Endothelial cell of umbilical vein (primary cell): ENCODE results near the gene SCAMP5. TPM values are rescaled to one million over a fixed set of nuclear protein-coding genes. Genes with fewer than 3 reads are reported as not detected.

Source experiments
- BruUV-seq: library from RNA; stranded (reverse); fragments of 400-500 nt; replicated peaks from 2 replicates; lab custom pipeline; 2021; lab: Mats Ljungman, UMichigan
- CTCF ChIA-PET: fragments of 300-600, 350-600 bp; sonication (Branson Sonifier 250); formaldehyde crosslinking; loops from one replicate; lab custom pipeline; 2021; ENCODE audit warnings: antibody characterized with exemption, inconsistent platforms; lab: Charles Lee
- POLR2A ChIA-PET: fragments of 300-600, 350-600 bp; sonication (Branson Sonifier 250); formaldehyde crosslinking; loops from one replicate; lab custom pipeline; 2021; ENCODE audit warnings: antibody characterized with exemption, inconsistent platforms; lab: Charles Lee
- DNase-seq: peaks from one replicate; pipeline ENCODE4 v3.0.0-alpha.2; 2011; ENCODE audit warnings: low read depth, low spot score
- FAIRE-seq: peaks from 2 replicates; lab custom pipeline; 2011; peaks lifted over from hg19 to GRCh38; lab: Jason Lieb, UNC
- H2AFZ ChIP-seq: 2 replicates; pipeline ENCODE4 v1.6.0; 2012; ENCODE audit warnings: low read depth, low read length, control low read depth, inconsistent platforms
- H3K27ac ChIP-seq: 2 replicates; pipeline ENCODE4 v1.5.1; 2011; ENCODE audit warnings: low read depth, mild to moderate bottlenecking, control low read depth, low read length, moderate library complexity; ENCODE audit not compliant: insufficient read depth
- H3K27me3 ChIP-seq, 2 experiments: 2 replicates each; pipeline versions ENCODE4 v1.6.0 to v1.6.1; 2011; ENCODE audit warnings: low read length in 2 of 2, mixed read lengths in 1 of 2; ENCODE audit not compliant: control insufficient read depth in 2 of 2, insufficient read depth in 2 of 2
- H3K36me3 ChIP-seq, 2 experiments: 2 replicates in 1 of 2; 3 replicates in 1 of 2; pipeline ENCODE4 v1.5.1; 2011; ENCODE audit warnings: low read length in 2 of 2, mild to moderate bottlenecking in 1 of 2, moderate library complexity in 1 of 2; ENCODE audit not compliant: control insufficient read depth in 2 of 2, insufficient read depth in 2 of 2; ENCODE audit errors: extremely low read depth in 1 of 2
- H3K4me1 ChIP-seq: 3 replicates; pipeline ENCODE4 v1.5.1; 2011; ENCODE audit warnings: mild to moderate bottlenecking, low read length; ENCODE audit not compliant: control insufficient read depth, insufficient read depth; ENCODE audit errors: extremely low read depth
- H3K4me2 ChIP-seq: 2 replicates; pipeline ENCODE4 v1.6.1; 2011; ENCODE audit warnings: low read length, control low read depth, mixed read lengths; ENCODE audit not compliant: insufficient read depth
- H3K4me3 ChIP-seq, 3 experiments: fragments of 200-600 bp in 1 of 3; sonication (generic), shearing (Covaris generic) in 1 of 3; replicated peaks in 1 of 3; 2 replicates each; pipeline ENCODE4 v1.5.1; 2011 to 2016; ENCODE audit warnings: control low read depth in 3 of 3, low read length in 3 of 3, mild to moderate bottlenecking in 2 of 3, inconsistent platforms in 1 of 3, low read depth in 1 of 3, moderate library complexity in 1 of 3; ENCODE audit not compliant: insufficient read depth in 1 of 3
- H3K79me2 ChIP-seq: 2 replicates; pipeline ENCODE4 v1.6.0; 2012; ENCODE audit warnings: low read length, inconsistent platforms; ENCODE audit not compliant: control insufficient read depth, insufficient read depth
- H3K9ac ChIP-seq: replicated peaks from 2 replicates; pipeline ENCODE3; 2011; ENCODE audit warnings: low read length, control low read depth; ENCODE audit not compliant: insufficient read depth; ENCODE audit errors: extremely low read depth
- H3K9me1 ChIP-seq: replicated peaks from 3 replicates; pipeline ENCODE4 v1.6.0; 2011; ENCODE audit warnings: mild to moderate bottlenecking, low read length; ENCODE audit not compliant: control insufficient read depth, insufficient read depth; ENCODE audit errors: extremely low read depth
- H3K9me3 ChIP-seq: replicated peaks from 2 replicates; pipeline ENCODE4 v1.5.1; 2012; ENCODE audit warnings: low read length, inconsistent platforms; ENCODE audit not compliant: control insufficient read depth, insufficient read depth
- H4K20me1 ChIP-seq: replicated peaks from 2 replicates; pipeline ENCODE3; 2011; ENCODE audit warnings: mild to moderate bottlenecking, low read length; ENCODE audit not compliant: control insufficient read depth, insufficient read depth; ENCODE audit errors: extremely low read depth
- EZH2 ChIP-seq: IDR thresholded peaks from 2 replicates; pipeline ENCODE4 v1.6.1; 2012; ENCODE audit warnings: borderline replicate concordance, low read depth, mild to moderate bottlenecking, moderate library complexity, low read length, inconsistent platforms; ENCODE audit not compliant: severe bottlenecking
- FOS ChIP-seq: IDR thresholded peaks from 2 replicates; pipeline ENCODE4 v1.6.1; 2011; ENCODE audit warnings: mild to moderate bottlenecking, low read length, moderate library complexity, borderline replicate concordance; ENCODE audit not compliant: insufficient read depth
- GATA2 ChIP-seq: IDR thresholded peaks from 2 replicates; pipeline ENCODE4 v1.7.0; 2011; ENCODE audit warnings: low read depth, mild to moderate bottlenecking, moderate library complexity, mixed read lengths, low read length; ENCODE audit not compliant: insufficient read length, insufficient read depth
- JUN ChIP-seq: IDR thresholded peaks from 2 replicates; pipeline ENCODE4 v1.6.1; 2011; ENCODE audit warnings: borderline replicate concordance, low read depth; ENCODE audit not compliant: insufficient read length, insufficient read depth
- MYC ChIP-seq: IDR thresholded peaks from one replicate; pipeline ENCODE4 v1.6.1; 2011; ENCODE audit warnings: mild to moderate bottlenecking, low read depth, low read length
- POLR2A ChIP-seq: IDR thresholded peaks from 2 replicates; pipeline ENCODE4 v1.6.1; 2012; ENCODE audit warnings: low read depth, mild to moderate bottlenecking, control low read depth, low read length
- POLR2AphosphoS5 ChIP-seq: IDR thresholded peaks from 2 replicates; pipeline ENCODE4 v1.6.1; 2012; ENCODE audit warnings: low read depth, mild to moderate bottlenecking, control low read depth, low read length, moderate library complexity; ENCODE audit not compliant: insufficient read depth
- dilution Hi-C: fragments of 300-500 bp; cut with MboI; formaldehyde crosslinking; loops from one replicate; pipeline ENCODE4 v1.15.0; 2019; ENCODE audit warnings: low sequenced_read_pairs; ENCODE audit not compliant: extremely low pct_ligation_motif_present
- intact Hi-C: fragments of 100-400 bp; cut with micrococcal nuclease; formaldehyde crosslinking; loops from one replicate; pipeline ENCODE4 v1.10.0; 2022
- polyA plus RNA-seq, 4 experiments: library from polyadenylated mRNA; depleted of rRNA in 3 of 4; stranded (reverse) in 3 of 4; unstranded in 1 of 4; fragments of >200 nt; gene quantifications; 2 replicates each; pipeline versions ENCODE4 v1.2.1 to v1.2.3, GENCODE V29; 2011 to 2012; ENCODE audit warnings: missing spikeins in 1 of 4
- total RNA-seq: library from RNA; stranded (reverse); gene quantifications from 2 replicates; pipeline ENCODE4 v1.2.3, GENCODE V29; 2021
- TF ChIP-seq, protein P1 (sequence below): IDR thresholded peaks from 2 replicates; pipeline ENCODE4 v1.6.1; 2011; ENCODE audit not compliant: insufficient read depth, insufficient read length
- TF ChIP-seq, protein P2 (sequence below), 2 donors: IDR thresholded peaks; 1 replicate in 1 of 2; 2 replicates in 1 of 2; pipeline ENCODE4 v1.5.1; 2011; ENCODE audit warnings: low read length in 2 of 2, mild to moderate bottlenecking in 2 of 2, moderate library complexity in 2 of 2, control low read depth in 1 of 2, inconsistent platforms in 1 of 2, low read depth in 1 of 2; ENCODE audit not compliant: insufficient read depth in 1 of 2; ENCODE audit errors: extremely low read depth in 1 of 2

SCAMP5 gene
- total and polyA plus RNA-seq, 2 donors (not counting 3 experiments of a cell fraction or from before 2014, with no cell fraction given), result 1.9 to 6.2 TPM

DNA sequence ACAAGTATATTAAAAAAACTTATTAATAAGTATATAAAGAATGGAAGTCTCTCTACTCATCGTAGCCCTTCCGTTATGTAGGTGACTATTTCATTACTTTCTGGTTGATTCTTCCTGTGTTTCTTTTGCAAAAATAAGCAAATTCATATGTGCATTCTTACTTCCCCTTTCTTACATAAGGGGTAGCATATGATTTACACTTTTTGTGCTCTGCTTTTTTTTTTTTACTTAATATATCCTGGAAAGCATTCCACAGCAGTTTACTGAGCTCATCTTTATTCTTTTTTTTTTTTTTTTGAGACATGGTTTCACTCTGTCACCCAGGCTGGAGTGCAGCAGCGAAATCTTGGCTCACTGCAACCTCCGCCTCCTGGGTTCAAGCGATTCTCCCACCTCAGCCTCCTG, 12.9 kb downstream of the SCAMP5 start:
- Histone ChIP-seq H4K20me1 (no peaks in the 10 kb centered on the region), H3K4me1 (no peaks in the 10 kb centered on the region), H3K36me3 (no peaks in the 10 kb centered on the region), H3K27ac (no peak overlapping the region), H3K4me2 (no peak overlapping the region), H2AFZ (no peak overlapping the region), H3K27me3 (peaks cover 0 to 9% of the 10 kb centered on the region in 2 experiments), H3K9me3 (no peaks in the 10 kb centered on the region), H3K9ac (no peak overlapping the region), H3K79me2 (no peaks in the 10 kb centered on the region), H3K9me1 (no peaks in the 10 kb centered on the region), H3K4me3 (no peak overlapping the region)
- no peak for FAIRE-seq
- no peak for DNase-seq
- dilution Hi-C loops (no loop called here), intact Hi-C loops (no loop called here)
- ChIA-PET CTCF (no interaction called here), POLR2A (no interaction called here)
- TF ChIP-seq, protein P1, sequence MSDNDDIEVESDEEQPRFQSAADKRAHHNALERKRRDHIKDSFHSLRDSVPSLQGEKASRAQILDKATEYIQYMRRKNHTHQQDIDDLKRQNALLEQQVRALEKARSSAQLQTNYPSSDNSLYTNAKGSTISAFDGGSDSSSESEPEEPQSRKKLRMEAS, result no peak
- no peak for TF ChIP-seq EZH2
- TF ChIP-seq, protein P2, sequence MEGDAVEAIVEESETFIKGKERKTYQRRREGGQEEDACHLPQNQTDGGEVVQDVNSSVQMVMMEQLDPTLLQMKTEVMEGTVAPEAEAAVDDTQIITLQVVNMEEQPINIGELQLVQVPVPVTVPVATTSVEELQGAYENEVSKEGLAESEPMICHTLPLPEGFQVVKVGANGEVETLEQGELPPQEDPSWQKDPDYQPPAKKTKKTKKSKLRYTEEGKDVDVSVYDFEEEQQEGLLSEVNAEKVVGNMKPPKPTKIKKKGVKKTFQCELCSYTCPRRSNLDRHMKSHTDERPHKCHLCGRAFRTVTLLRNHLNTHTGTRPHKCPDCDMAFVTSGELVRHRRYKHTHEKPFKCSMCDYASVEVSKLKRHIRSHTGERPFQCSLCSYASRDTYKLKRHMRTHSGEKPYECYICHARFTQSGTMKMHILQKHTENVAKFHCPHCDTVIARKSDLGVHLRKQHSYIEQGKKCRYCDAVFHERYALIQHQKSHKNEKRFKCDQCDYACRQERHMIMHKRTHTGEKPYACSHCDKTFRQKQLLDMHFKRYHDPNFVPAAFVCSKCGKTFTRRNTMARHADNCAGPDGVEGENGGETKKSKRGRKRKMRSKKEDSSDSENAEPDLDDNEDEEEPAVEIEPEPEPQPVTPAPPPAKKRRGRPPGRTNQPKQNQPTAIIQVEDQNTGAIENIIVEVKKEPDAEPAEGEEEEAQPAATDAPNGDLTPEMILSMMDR (IDR thresholded peaks at IDR 0.05; ENCODE audit: extremely low read depth in 1 of 2, insufficient read depth in 1 of 2, low read depth in 1 of 2, low read length in 2 of 2), result no peak
- TF ChIP-seq POLR2AphosphoS5, result no peak
- TF ChIP-seq GATA2, result no peak
- no peak for TF ChIP-seq MYC
- TF ChIP-seq POLR2A, result no peak
- TF ChIP-seq JUN, result no peak
- TF ChIP-seq FOS, result no peak
- BruUV-seq, result no TSS peak
